HG02981 (cell line): ENCODE measurements around the gene ENTHD1.

Source experiments
- ATAC-seq: cut with Tn5 transposase; IDR thresholded peaks from one replicate; pipeline ENCODE4 v1.9.1; 2021; ENCODE audit warnings: mild to moderate bottlenecking, moderate library complexity; ENCODE audit not compliant: unreplicated experiment

Gene ENTHD1

DNA sequence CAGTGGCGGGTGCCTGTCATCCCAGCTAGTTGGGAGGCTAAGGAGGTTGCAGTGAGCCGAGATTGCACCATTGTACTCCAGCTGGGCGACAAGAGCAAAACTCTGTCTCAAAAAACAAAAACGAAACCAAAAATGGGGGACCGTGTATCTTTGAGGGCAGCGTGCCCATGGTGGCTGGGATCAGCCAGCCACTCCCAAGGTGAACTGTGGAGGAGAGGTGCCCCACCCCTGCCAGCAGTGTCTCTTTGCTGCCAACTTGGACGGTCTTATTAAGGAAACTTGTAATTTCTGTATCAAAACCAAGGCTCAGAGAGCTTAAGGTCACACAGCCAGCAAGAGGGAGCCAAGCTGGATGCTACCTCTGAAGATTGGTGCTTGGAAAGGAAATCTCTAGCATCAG lies 175.4 kb downstream of the ENTHD1 start:
- ATAC-seq: no peak

GRCh38 chr22:39717099-39717498 lies 176.5 kb downstream of the ENTHD1 start:
- no peak for ATAC-seq

GRCh38 chr22:39716534-39716933 lies 177.0 kb downstream of the ENTHD1 start:
- no peak for ATAC-seq

DNA sequence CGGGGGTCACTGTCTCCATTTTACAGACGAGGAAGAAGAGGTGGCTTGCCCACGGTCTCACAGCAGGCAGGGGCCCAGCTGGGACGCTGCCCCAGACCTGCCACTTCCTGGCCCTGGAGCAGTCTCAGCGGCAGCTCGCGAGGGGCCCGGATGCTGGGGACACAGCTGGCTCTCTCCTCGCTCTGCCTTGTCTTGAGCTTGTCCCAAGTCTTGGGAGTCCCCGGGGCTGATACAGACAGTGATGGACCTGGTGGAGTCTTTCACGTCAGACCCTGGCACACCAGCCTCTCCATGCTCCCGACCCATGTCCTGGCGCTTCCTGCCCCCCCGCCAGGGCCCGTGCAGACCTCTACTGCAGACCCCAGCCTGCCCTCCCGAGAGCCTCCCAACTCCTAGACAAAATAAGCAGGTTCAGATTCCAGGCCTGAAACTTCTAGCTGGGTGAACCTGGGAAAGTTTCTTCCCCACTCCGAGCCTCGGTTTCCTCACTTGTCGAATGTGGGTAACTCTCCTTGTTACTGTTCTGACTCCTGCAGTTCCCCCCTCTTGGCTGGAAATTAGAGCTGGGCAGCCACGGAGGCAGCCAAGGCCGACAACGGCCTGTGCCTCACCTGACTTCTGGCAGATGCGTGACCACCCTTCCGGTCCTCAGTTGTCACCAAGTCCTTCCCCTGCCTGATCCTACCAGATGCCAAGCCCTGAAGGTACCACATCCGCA lies 177.6 kb downstream of the ENTHD1 start:
- ATAC-seq: no peak

DNA sequence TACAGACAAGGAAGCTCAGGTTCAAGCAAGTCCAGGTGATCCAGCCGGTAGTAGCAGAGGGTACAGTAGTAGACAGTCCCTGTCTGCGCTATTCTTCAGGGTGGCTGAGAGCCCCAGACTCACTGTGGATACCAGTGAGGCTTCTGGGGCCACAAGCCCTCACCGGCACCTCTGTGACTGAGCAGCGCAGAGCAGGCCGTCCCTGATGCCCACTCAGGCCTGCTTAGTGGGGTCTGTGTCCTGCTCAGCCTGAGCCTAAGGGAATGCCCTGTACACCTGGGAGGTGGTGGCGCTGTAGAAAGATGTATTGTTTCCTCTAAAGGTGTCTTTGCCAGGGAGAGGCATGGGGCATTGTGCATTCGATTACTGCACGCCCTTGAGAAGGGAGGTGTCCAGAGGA lies 179.2 kb downstream of the ENTHD1 start:
- ATAC-seq: no peak

- ATAC-seq: no peak
Measured at GRCh38 chr22:39713799-39714290, 179.7 kb downstream of the ENTHD1 start.

DNA sequence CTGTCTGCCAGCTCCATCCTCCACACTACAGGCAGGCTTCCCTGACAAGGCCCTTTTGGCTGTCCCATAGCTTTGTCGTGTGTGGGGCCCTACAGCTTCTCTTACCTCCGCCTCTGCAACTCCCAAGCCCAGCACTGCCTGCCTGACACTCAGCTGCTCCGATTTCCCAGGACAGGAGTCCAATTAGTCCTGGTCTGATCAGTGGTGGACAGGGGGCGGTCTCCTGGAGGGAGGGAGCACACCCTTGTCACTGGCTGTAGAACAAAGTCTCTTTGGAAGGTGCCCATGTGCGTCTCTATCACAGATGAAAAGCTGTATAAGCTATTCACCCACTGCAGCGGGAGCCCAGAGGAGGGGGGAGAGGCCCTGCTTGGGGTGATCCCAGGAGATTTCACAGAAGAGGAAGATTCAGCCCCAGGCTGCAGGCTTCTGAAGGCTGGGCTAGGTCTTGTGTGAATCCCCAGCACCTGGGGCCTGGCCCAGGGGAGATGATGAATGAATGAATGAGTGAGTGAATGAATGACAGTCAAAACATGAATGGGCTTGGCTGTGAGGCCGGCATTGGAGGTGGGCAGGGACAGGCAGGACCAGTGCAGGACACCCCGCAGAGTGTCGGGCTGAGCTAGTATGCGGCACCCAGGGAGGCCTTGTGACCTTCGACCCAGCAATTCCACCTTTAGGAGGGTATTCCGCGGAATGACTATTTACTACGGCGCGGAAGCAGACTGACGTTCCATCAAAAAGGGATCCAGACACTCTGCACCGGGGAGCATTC lies 180.6 kb downstream of the ENTHD1 start:
- no peak for ATAC-seq

- no peak for ATAC-seq
Measured at GRCh38 chr22:39712081-39712480, 181.5 kb downstream of the ENTHD1 start.

GRCh38 chr22:39710380-39711150 lies 183.0 kb downstream of the ENTHD1 start:
- no peak for ATAC-seq

GRCh38 chr22:39707816-39708215 lies 185.7 kb downstream of the ENTHD1 start:
- ATAC-seq: no peak

- ATAC-seq: no peak
Measured at GRCh38 chr22:39707351-39707750, 186.2 kb downstream of the ENTHD1 start.

- no peak for ATAC-seq
Measured at GRCh38 chr22:39706376-39707140, 187.0 kb downstream of the ENTHD1 start.

GRCh38 chr22:39705386-39705785 lies 188.2 kb downstream of the ENTHD1 start:
- ATAC-seq: no peak

DNA sequence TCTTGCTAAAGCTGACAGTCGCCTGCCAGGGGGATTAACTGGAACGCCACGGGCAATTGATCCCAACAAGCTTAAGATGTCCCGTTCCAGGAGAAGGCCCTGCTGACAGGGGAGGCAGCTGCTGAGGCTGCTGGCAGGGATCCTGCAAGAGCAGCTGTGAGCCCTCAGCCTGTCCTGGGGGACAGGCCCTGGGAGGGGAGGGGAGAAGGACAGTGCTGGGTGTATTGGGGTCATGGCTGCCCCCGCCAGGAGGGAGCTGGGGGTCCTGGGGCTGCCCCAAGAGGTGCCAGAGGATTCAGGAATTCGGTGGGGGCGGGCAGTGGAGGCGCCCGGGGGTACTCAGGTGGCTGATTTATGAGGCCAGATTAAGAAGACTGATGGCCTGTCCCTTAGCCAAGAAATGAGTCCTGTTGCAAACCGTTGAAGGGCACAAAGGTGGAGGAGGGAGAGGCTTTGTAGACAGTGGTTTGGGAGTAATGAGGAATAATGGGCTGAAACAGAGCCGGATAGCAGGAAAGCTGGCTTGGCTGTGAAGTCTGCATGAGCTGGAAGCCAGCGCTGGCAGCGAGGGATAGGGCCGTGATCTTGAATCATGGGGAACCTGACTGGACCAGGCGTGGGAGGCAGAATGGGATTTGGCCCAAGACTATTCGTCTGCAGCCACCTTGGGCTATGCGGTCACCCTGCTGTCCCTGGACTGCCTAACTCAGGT lies 189.5 kb downstream of the ENTHD1 start:
- ATAC-seq: no peak

DNA sequence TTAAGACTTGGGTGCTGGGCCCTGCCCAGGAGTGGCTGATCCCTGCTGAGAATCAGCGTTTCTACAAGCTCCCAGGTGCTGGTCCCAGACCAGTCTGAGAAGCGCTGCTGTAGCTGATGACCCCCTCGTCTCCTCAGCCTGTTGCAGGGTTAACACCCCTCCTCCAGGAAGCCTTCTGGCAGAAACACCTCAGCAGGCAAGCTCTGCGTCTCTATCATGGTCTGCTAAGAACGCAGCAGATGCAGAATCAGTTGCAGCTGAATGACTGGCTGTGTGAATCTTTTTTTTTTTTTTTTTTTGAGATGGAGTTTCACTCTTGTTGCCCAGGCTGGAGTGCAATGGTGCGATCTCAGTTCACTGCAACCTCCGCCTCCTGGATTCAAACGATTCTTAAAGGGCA lies 190.5 kb downstream of the ENTHD1 start:
- no peak for ATAC-seq

- ATAC-seq: no peak
Measured at GRCh38 chr22:39700565-39700964, 193.0 kb downstream of the ENTHD1 start.

DNA sequence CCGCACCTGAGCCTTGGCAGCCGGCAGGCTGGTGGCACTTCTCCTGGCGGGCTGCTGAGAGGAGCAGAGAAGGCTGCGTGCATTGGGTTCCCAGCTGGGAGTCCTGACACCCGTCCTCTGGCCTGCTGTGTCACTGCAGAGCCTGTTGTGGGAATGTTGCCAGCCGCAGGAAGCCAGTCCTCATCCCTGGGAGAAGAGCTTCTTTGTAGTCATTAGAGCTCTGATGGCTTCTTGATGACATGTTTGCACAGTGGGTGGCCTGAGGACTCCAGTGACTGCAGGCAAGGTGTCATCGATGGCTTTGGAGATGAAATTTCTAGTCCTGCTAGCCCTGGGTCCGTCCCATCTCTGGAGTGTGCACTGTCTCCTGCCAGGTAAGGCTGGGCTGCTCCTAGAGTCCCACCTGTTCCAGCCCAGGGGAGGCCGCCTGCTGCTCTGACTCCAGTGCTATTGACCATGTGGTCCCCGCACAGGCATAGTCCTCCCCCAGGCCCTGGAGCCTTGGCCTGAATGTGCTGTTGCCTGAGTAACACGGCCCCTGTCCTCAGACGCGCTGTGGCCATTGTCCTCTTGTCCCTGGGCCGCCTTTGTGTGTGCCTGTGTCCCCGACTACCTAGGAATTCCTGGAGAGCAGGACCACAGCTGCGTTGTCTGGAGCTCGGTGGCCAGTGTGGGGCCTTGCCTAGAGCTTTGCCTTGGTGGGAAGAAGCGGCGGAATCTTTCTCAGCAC lies 193.8 kb downstream of the ENTHD1 start:
- no peak for ATAC-seq

DNA sequence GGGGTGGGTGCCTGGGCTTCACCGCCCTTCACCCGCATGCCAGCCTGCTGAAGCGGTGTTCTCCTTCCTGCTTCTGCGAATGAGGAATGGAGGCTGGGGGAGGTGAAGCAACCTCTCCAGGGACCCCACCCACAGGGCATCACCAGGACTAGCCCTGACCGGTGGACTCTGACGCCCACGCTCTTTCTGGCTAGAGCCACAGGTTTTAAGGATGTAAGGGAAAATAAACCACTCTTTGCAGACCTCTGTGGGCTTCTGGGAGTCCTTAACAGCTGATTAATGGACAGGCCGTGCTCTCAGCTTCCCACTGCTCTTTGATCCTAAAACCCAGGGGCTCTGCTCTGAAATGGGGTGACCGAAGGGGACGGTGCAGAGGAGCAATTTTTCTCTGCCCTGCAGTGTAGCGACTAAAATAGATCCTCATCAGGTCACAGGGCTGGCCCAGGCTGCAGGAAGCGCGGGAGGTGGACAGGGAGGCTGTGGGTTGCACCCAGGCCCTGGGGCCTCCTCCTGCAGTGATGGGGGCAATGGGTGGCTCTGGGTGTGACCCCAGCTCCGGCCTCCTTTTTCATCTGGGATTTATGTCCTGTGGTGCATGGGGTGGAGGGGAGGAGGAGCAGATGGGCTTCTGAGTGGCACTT lies 195.7 kb downstream of the ENTHD1 start:
- no peak for ATAC-seq

GRCh38 chr22:39693943-39694500 lies 199.5 kb downstream of the ENTHD1 start:
- ATAC-seq: no peak
